GM12874 (cell line): Measurements from ENCODE around the gene ARHGEF26.

Source experiments
- CTCF ChIP-seq: IDR thresholded peaks from 2 replicates; pipeline ENCODE4 v1.5.1; 2011; ENCODE audit warnings: low read depth, mild to moderate bottlenecking, control low read depth, low read length, moderate library complexity; ENCODE audit not compliant: insufficient read depth

Gene ARHGEF26

DNA sequence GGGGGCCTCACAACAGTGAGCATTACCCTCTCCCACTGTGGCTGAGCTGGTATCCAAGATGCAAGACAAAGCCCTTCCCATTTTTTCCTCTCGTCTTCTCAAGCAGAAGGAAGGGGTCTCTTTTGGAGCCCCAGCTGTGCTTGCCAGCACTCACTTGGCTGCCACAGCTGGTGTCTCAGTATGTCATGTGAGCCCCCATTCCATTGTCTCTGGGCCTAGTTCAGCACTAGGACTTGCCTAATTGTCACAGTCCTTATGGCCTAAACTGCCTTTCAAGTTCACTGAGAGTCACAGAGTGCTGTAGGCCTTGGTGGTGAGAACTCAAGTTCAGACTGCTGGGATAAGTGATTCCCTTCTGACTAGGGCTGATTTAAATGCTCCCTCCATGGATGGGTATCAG lies 89.8 kb downstream of the ARHGEF26 start:
- TF ChIP-seq CTCF: no peak

DNA sequence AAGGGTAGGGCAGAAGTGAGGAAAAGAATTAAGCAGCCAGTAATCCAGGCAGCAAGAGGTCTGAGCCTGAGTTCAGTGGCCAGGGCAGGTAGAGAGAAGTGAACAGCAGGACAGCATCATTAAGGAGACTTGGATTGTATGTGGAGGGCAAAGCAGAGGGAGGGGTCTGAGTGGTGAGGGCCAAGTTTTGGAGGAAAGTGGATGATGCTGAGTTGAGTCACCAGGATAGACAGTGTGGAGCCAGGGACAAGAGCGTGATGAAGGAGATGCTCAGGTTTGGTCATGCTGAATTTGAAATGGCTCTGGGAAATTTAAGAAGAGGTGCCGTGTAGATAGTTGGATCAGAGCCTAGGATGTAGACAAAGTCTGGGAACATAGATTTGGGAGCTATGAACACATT lies 93.1 kb downstream of the ARHGEF26 start:
- TF ChIP-seq CTCF: no peak

GRCh38 chr3:154217671-154218070 lies 96.5 kb downstream of the ARHGEF26 start:
- TF ChIP-seq CTCF: no peak

GRCh38 chr3:154218728-154219127 lies 97.5 kb downstream of the ARHGEF26 start:
- TF ChIP-seq CTCF: no peak

DNA sequence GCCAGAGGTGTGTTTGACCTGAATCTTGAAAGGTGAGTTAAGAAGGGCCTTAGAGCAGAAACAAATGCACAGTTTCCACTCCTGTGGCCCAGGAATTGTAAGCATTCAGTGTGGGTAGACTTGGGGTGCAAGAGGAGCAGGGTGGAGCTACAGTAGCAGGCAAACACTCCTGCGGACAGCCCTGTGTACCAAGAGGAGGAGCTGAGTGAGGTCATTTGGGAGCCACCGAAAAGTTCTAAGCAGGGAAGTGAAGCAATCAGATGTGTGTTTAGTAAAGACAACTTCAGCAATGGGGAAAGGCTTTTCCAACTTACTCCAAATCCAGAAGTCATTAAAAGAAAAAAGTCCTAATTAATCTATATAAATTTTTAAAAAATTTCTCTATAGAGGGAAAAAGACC lies 99.3 kb downstream of the ARHGEF26 start:
- TF ChIP-seq CTCF: no peak

DNA sequence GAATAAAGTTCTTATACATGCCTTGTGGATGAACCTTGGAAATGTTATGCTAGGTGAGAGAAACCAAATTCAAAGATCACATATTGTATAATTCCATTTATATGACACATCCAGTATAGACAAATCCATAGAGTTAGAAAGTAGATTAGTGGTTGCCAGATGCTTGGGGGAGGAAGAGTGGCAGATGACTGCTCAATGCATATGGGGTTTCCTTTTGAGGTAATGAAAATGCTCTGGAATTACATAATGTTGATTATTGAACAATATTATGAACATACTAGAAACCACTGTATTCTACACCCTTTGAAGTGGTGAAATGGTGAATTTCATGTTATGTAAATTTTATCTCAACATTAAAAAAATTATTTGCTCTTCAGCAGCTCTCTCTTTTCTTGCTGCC lies 102.3 kb downstream of the ARHGEF26 start:
- TF ChIP-seq CTCF: no peak

DNA sequence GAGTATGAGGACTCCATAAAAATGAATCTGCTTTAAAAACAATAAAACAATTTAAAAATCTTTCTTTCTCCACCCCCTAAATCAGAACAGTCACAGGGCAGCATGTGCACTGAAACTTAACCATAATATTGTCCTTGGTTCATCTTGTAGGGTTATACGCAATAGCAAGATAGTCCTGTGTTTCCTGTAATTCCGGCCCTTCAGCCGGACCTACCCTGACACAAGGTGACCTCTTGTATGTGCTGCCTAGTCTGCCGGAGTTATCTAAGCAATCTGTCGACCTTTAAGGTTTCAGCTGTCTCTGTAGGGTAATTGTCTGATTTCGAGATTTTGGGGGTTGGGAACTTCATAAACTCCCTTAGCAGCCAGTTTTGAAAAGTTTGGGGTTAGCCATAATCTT lies 103.2 kb downstream of the ARHGEF26 start:
- TF ChIP-seq CTCF: no peak

DNA sequence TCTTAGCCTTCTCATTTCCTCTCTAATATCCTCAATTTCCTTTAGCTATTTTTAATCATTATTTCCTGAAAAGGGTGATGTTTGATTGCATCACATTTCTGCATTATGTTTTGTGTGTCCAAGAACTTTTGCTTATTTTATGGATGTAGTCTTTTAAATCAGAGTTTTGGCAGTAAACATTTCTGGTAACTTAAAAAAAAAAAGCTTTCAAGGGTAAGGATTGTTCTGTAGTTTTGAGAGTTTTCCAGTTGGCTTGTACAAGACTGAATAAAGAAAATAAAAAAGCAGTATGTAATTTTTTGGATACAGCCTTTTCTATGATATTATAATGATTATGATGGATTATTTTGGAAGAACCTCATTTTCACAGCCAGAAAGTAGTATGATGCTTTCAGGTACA lies 103.7 kb downstream of the ARHGEF26 start:
- no peak for TF ChIP-seq CTCF
